ENCODE data around the gene USP7. TPM values are rescaled to one million over a fixed set of nuclear protein-coding genes. Genes with fewer than 3 reads are reported as not detected.
"Not testable (repeated sequence)": the region's sequence is repeated elsewhere in the genome, so short reads cannot be mapped to it uniquely, and the experiment has no call there.

Gene USP7
- total RNA-seq, 2 experiments from 2014 or later: 46.4 to 127 TPM

- no peaks in the 10 kb centered on the region for H3K79me2 ChIP-seq (ENCODE audit: insufficient read depth, low read depth, low read length)
- intact Hi-C loops (cut with micrococcal nuclease; ENCODE audit: unreplicated experiment): no loop called here
- no peak for DNase-seq (ENCODE audit: low spot score)
- no peak overlapping the region for H3K4me3 ChIP-seq (ENCODE audit: low read depth, low read length, poor library complexity, severe bottlenecking)
- no peaks in the 10 kb centered on the region for H3K9me2 ChIP-seq (ENCODE audit: insufficient read depth, low read length)
- no peak overlapping the region for H3K27ac ChIP-seq (ENCODE audit: low read depth, low read length, poor library complexity, severe bottlenecking)
- ChIA-PET CTCF (ENCODE audit: unreplicated experiment) (no interaction called here), POLR2A (no interaction called here)
- H3K4me2 ChIP-seq (ENCODE audit: low read length): no peak overlapping the region
- no peak for TF ChIP-seq EZH2phosphoT487 (IDR thresholded peaks at IDR 0.05; ENCODE audit: borderline replicate concordance, low read depth, low read length)
- TF ChIP-seq CTCF (conservative IDR thresholded peaks at IDR 0.05; ENCODE audit: low read length): no peak
- peaks cover 4% of the 10 kb centered on the region for H4K20me1 ChIP-seq (ENCODE audit: insufficient read depth, low read length)
- H3K36me3 ChIP-seq (ENCODE audit: insufficient read depth, low read length): peaks cover 95% of the 10 kb centered on the region
- H2AFZ ChIP-seq (ENCODE audit: low read length): no peak overlapping the region
- no TSS peak for BruUV-seq (replicated peaks)
- H3K9me3 ChIP-seq (ENCODE audit: low read length): no peaks in the 10 kb centered on the region
- H3K4me1 ChIP-seq (ENCODE audit: insufficient read depth, low read length, poor library complexity, severe bottlenecking): no peaks in the 10 kb centered on the region
These were observed 43.7 kb downstream of the USP7 start for GRCh38 chr16:8919934-8920462.

GRCh38 chr16:8919089-8919933 lies 44.4 kb downstream of the USP7 start:
- ChIA-PET CTCF (ENCODE audit: unreplicated experiment) (no interaction called here), POLR2A (no interaction called here)
- TF ChIP-seq EZH2phosphoT487 (IDR thresholded peaks at IDR 0.05; ENCODE audit: borderline replicate concordance, low read depth, low read length) (no peak), CTCF (conservative IDR thresholded peaks at IDR 0.05; ENCODE audit: low read length) (no peak)
- BruUV-seq (replicated peaks): no TSS peak
- Histone ChIP-seq H3K36me3 (ENCODE audit: insufficient read depth, low read length) (peaks cover 95% of the 10 kb centered on the region), H3K27ac (ENCODE audit: low read depth, low read length, poor library complexity, severe bottlenecking) (no peak overlapping the region), H3K9me3 (ENCODE audit: low read length) (no peaks in the 10 kb centered on the region), H3K4me2 (ENCODE audit: low read length) (no peak overlapping the region), H3K4me3 (ENCODE audit: low read depth, low read length, poor library complexity, severe bottlenecking) (no peak overlapping the region), H3K4me1 (ENCODE audit: insufficient read depth, low read length, poor library complexity, severe bottlenecking) (no peaks in the 10 kb centered on the region), H2AFZ (ENCODE audit: low read length) (no peak overlapping the region), H3K9me2 (ENCODE audit: insufficient read depth, low read length) (no peaks in the 10 kb centered on the region), H4K20me1 (ENCODE audit: insufficient read depth, low read length) (peaks cover 2% of the 10 kb centered on the region), H3K79me2 (ENCODE audit: insufficient read depth, low read depth, low read length) (no peaks in the 10 kb centered on the region)
- intact Hi-C loops (cut with micrococcal nuclease; ENCODE audit: unreplicated experiment): no loop called here
- no peak for DNase-seq (ENCODE audit: low spot score)

GRCh38 chr16:8917336-8917735 lies 46.4 kb downstream of the USP7 start:
- BruUV-seq (replicated peaks); H3K27ac ChIP-seq (ENCODE audit: low read depth, low read length, poor library complexity, severe bottlenecking); H3K4me2 ChIP-seq (ENCODE audit: low read length); H3K4me1 ChIP-seq (ENCODE audit: insufficient read depth, low read length, poor library complexity, severe bottlenecking); intact Hi-C loops (cut with micrococcal nuclease; ENCODE audit: unreplicated experiment); H4K20me1 ChIP-seq (ENCODE audit: insufficient read depth, low read length); H3K79me2 ChIP-seq (ENCODE audit: insufficient read depth, low read depth, low read length); CTCF ChIA-PET (ENCODE audit: unreplicated experiment); H3K9me3 ChIP-seq (ENCODE audit: low read length); H2AFZ ChIP-seq (ENCODE audit: low read length); POLR2A ChIA-PET; H3K4me3 ChIP-seq (ENCODE audit: low read depth, low read length, poor library complexity, severe bottlenecking); H3K9me2 ChIP-seq (ENCODE audit: insufficient read depth, low read length); DNase-seq (ENCODE audit: low spot score): not testable (repeated sequence)
- peaks cover 92% of the 10 kb centered on the region for H3K36me3 ChIP-seq (ENCODE audit: insufficient read depth, low read length)

All from OCI-LY7 (cell line).